ENCODE results near the gene SRRT. TPM values are rescaled to one million over a fixed set of nuclear protein-coding genes. Genes with fewer than 3 reads are reported as not detected.

Gene SRRT
- polyA plus RNA-seq, 1 donor from 2014 or later: 59.9 TPM

DNA sequence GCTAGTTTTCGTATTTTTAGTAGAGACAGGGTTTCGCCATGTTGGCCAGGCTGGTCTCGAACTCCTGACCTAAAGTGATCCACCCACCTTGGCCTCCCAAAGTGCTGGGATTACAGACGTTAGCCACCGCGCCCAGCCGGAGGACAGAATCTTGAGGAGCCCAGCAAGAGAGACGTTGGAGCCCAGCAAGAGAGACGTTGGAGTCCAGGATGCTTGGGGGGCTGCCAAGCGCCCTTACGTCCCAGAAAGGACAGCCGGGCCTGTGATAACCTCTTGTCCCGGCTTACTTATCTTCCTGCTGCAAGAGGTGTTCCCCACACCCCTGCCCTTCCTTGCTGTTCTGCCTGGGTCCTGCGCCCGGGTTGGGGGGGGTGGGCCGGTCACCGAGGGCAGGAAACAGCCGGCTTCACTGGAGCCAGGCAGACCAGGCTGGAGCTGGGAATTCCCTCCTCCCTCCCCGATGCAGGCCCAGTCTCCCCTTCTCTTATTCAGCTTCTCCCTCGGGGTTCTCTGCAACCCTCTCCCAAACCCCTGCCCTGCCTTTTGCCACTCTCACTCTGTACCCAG lies 45.7 kb upstream of the SRRT start:
- Histone ChIP-seq H3K36me3 (ENCODE audit: insufficient read depth, low read length) (no peaks in the 10 kb centered on the region), H3K9me3 (ENCODE audit: low read length) (no peaks in the 10 kb centered on the region), H3K27me3 (ENCODE audit: insufficient read depth, low read depth, low read length) (peaks cover 27% of the 10 kb centered on the region), H3K4me2 (ENCODE audit: low read length) (no peak overlapping the region), H3K9ac (ENCODE audit: low read length) (no peak overlapping the region), H3K27ac (ENCODE audit: low read length) (no peak overlapping the region), H3K9me2 (ENCODE audit: insufficient read depth, low read length) (no peaks in the 10 kb centered on the region), H2AFZ (ENCODE audit: low read depth, low read length) (no peak overlapping the region), H3K79me2 (replicated peaks; ENCODE audit: insufficient read depth, low read length) (no peaks in the 10 kb centered on the region), H3F3A (ENCODE audit: insufficient read depth, low read length, poor library complexity, severe bottlenecking) (no peaks in the 10 kb centered on the region), H3K4me3 (ENCODE audit: low read length) (no peak overlapping the region), H4K20me1 (ENCODE audit: insufficient read depth) (no peaks in the 10 kb centered on the region)
- TF ChIP-seq, protein P1, sequence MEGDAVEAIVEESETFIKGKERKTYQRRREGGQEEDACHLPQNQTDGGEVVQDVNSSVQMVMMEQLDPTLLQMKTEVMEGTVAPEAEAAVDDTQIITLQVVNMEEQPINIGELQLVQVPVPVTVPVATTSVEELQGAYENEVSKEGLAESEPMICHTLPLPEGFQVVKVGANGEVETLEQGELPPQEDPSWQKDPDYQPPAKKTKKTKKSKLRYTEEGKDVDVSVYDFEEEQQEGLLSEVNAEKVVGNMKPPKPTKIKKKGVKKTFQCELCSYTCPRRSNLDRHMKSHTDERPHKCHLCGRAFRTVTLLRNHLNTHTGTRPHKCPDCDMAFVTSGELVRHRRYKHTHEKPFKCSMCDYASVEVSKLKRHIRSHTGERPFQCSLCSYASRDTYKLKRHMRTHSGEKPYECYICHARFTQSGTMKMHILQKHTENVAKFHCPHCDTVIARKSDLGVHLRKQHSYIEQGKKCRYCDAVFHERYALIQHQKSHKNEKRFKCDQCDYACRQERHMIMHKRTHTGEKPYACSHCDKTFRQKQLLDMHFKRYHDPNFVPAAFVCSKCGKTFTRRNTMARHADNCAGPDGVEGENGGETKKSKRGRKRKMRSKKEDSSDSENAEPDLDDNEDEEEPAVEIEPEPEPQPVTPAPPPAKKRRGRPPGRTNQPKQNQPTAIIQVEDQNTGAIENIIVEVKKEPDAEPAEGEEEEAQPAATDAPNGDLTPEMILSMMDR (IDR thresholded peaks at IDR 0.05; ENCODE audit: poor library complexity, severe bottlenecking): no peak
- TF ChIP-seq EZH2 (IDR thresholded peaks at IDR 0.05; ENCODE audit: borderline replicate concordance, insufficient read depth, low read length, poor library complexity, severe bottlenecking) (no peak), POLR2AphosphoS5 (IDR thresholded peaks at IDR 0.05) (no peak), EP300 (conservative IDR thresholded peaks at IDR 0.05; ENCODE audit: poor library complexity, severe bottlenecking) (no peak), SMC3 (conservative IDR thresholded peaks at IDR 0.05; ENCODE audit: poor library complexity) (no peak), TAF1 (IDR thresholded peaks at IDR 0.05; ENCODE audit: low read depth) (no peak), MXI1 (conservative IDR thresholded peaks at IDR 0.05; ENCODE audit: poor library complexity, severe bottlenecking) (no peak), RAD21 (conservative IDR thresholded peaks at IDR 0.05) (no peak)
- TF ChIP-seq, protein P2, sequence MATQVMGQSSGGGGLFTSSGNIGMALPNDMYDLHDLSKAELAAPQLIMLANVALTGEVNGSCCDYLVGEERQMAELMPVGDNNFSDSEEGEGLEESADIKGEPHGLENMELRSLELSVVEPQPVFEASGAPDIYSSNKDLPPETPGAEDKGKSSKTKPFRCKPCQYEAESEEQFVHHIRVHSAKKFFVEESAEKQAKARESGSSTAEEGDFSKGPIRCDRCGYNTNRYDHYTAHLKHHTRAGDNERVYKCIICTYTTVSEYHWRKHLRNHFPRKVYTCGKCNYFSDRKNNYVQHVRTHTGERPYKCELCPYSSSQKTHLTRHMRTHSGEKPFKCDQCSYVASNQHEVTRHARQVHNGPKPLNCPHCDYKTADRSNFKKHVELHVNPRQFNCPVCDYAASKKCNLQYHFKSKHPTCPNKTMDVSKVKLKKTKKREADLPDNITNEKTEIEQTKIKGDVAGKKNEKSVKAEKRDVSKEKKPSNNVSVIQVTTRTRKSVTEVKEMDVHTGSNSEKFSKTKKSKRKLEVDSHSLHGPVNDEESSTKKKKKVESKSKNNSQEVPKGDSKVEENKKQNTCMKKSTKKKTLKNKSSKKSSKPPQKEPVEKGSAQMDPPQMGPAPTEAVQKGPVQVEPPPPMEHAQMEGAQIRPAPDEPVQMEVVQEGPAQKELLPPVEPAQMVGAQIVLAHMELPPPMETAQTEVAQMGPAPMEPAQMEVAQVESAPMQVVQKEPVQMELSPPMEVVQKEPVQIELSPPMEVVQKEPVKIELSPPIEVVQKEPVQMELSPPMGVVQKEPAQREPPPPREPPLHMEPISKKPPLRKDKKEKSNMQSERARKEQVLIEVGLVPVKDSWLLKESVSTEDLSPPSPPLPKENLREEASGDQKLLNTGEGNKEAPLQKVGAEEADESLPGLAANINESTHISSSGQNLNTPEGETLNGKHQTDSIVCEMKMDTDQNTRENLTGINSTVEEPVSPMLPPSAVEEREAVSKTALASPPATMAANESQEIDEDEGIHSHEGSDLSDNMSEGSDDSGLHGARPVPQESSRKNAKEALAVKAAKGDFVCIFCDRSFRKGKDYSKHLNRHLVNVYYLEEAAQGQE (IDR thresholded peaks at IDR 0.05; ENCODE audit: borderline replicate concordance): no peak

DNA sequence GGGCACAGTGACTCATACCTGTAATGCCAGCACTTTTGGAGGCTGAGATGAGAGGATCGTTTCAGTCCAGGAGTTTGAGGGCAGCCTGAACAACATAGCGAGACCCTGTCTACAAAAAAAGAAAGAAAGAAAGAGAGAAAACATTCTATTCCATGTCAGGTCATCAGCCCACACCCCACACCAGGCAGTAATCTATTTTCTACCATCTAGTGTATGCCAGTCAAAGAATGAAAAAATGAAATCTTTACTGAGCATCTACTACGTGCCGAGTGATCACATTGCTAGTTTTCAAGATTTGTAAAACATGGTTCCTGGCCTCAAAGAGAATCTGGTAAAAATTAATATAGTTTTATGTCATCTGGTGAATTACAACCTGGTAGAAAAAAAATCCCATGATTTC lies 44.5 kb upstream of the SRRT start:
- Histone ChIP-seq H3K79me2 (replicated peaks; ENCODE audit: insufficient read depth, low read length) (no peaks in the 10 kb centered on the region), H3K9me2 (ENCODE audit: insufficient read depth, low read length) (no peaks in the 10 kb centered on the region), H3K9ac (ENCODE audit: low read length) (no peak overlapping the region), H3K4me2 (ENCODE audit: low read length) (no peak overlapping the region), H3K4me3 (ENCODE audit: low read length) (no peak overlapping the region), H3K36me3 (ENCODE audit: insufficient read depth, low read length) (no peaks in the 10 kb centered on the region), H3K9me3 (ENCODE audit: low read length) (no peaks in the 10 kb centered on the region), H4K20me1 (ENCODE audit: insufficient read depth) (no peaks in the 10 kb centered on the region), H2AFZ (ENCODE audit: low read depth, low read length) (no peak overlapping the region), H3K27ac (ENCODE audit: low read length) (no peak overlapping the region), H3F3A (ENCODE audit: insufficient read depth, low read length, poor library complexity, severe bottlenecking) (no peaks in the 10 kb centered on the region), H3K27me3 (ENCODE audit: insufficient read depth, low read depth, low read length) (peaks cover 27% of the 10 kb centered on the region)
- TF ChIP-seq, protein P1 (IDR thresholded peaks at IDR 0.05; ENCODE audit: poor library complexity, severe bottlenecking): no peak
- TF ChIP-seq MXI1 (conservative IDR thresholded peaks at IDR 0.05; ENCODE audit: poor library complexity, severe bottlenecking) (no peak), SMC3 (conservative IDR thresholded peaks at IDR 0.05; ENCODE audit: poor library complexity) (no peak), RAD21 (conservative IDR thresholded peaks at IDR 0.05) (no peak), POLR2AphosphoS5 (IDR thresholded peaks at IDR 0.05) (no peak), EZH2 (IDR thresholded peaks at IDR 0.05; ENCODE audit: borderline replicate concordance, insufficient read depth, low read length, poor library complexity, severe bottlenecking) (no peak), EP300 (conservative IDR thresholded peaks at IDR 0.05; ENCODE audit: poor library complexity, severe bottlenecking) (no peak), TAF1 (IDR thresholded peaks at IDR 0.05; ENCODE audit: low read depth) (no peak)
- TF ChIP-seq, protein P2 (IDR thresholded peaks at IDR 0.05; ENCODE audit: borderline replicate concordance): no peak

Measured in neural cell (in vitro differentiated cells).